ENCODE data around the gene MAL. TPM values are rescaled to one million over a fixed set of nuclear protein-coding genes. Genes with fewer than 3 reads are reported as not detected.

Gene MAL
- 0.12 to 0.21 TPM in 2 of 5 replicates, not detected in the others for total RNA-seq (2022; extraction: Qiagen RNA extraction)

GRCh38 chr2:95025406-95026319 is at the start of gene MAL:
Gene MAL (plus strand): TSS chr2:95025708. CDS start chr2:95025793, 85 bp downstream.

Other genes starting within 250 kb of the MAL start
- gene TEKT4, start 154.3 kb upstream of the MAL start, total RNA-seq (2022; extraction: Qiagen RNA extraction) = not detected in 5 replicates
- 71.3 to 79.1 TPM (median 72.9 TPM) in 5 replicates for gene MRPS5, start 96.1 kb downstream of the MAL start, total RNA-seq (2022; extraction: Qiagen RNA extraction)
- 5.9 to 7.7 TPM (median 6.2 TPM) in 5 replicates for gene ZNF514, start 134.1 kb downstream of the MAL start, total RNA-seq (2022; extraction: Qiagen RNA extraction)
- 2.8 to 4.8 TPM (median 3.2 TPM) in 5 replicates for gene ZNF2, start 140.1 kb downstream of the MAL start, total RNA-seq (2022; extraction: Qiagen RNA extraction)
- 0.25 to 0.59 TPM (median 0.35 TPM) in 5 replicates for gene ZNF892, start 181.8 kb downstream of the MAL start, total RNA-seq (2022; extraction: Qiagen RNA extraction)
- not detected in 5 replicates for gene PROM2, start 248.7 kb downstream of the MAL start, total RNA-seq (2022; extraction: Qiagen RNA extraction)